GM12878 (cell line): ENCODE data around the gene FBXL7. TPM values are rescaled to one million over a fixed set of nuclear protein-coding genes. Genes with fewer than 3 reads are reported as not detected.

ENCODE experiments used
- ATAC-seq: fragments of 200-7000 bp; cut with Tn5 transposase; 3 replicates; pipeline ENCODE4 v1.9.1; 2020; ENCODE audit warnings: mild to moderate bottlenecking, moderate library complexity
- BruUV-seq: library from RNA; stranded (reverse); fragments of 400-500 nt; replicated peaks from 2 replicates; lab custom pipeline; 2021; lab: Mats Ljungman, UMichigan
- CTCF ChIA-PET: fragments of 300-600 bp; sonication (Branson Sonifier 250); formaldehyde crosslinking; extraction: SDS; loops from one replicate; lab custom pipeline; 2021; ENCODE audit warnings: inconsistent platforms; lab: Yijun Ruan, JAX
- POLR2A ChIA-PET: fragments of 350-600 bp; formaldehyde crosslinking; extraction: SDS; loops from one replicate; lab custom pipeline; 2021; ENCODE audit warnings: inconsistent platforms; lab: Charles Lee
- RAD21 ChIA-PET: fragments of 300-600 bp; sonication (Branson Sonifier 250); formaldehyde crosslinking; loops from one replicate; lab custom pipeline; 2023; ENCODE audit warnings: antibody characterized with exemption; ENCODE audit not compliant: unreplicated experiment; lab: Charles Lee
- SMC1A ChIA-PET: fragments of 300-600 bp; sonication (Branson Sonifier 250); formaldehyde crosslinking; loops from one replicate; lab custom pipeline; 2023; ENCODE audit not compliant: unreplicated experiment, uncharacterized antibody; lab: Charles Lee
- DNase-seq: peaks from one replicate; pipeline ENCODE4 v3.0.0-alpha.2; 2011; ENCODE audit warnings: low read depth, low spot score
- FAIRE-seq: peaks from 3 replicates; lab custom pipeline; 2011; peaks lifted over from hg19 to GRCh38; lab: Jason Lieb, UNC
- H2AFZ ChIP-seq: 2 replicates; pipeline ENCODE4 v1.6.0; 2011; ENCODE audit warnings: low read depth, low read length, control low read depth; ENCODE audit not compliant: control insufficient read depth
- H3K27ac ChIP-seq: 2 replicates; pipeline ENCODE4 v1.5.1; 2011; ENCODE audit warnings: control low read depth; ENCODE audit not compliant: control insufficient read depth, insufficient read depth
- H3K27me3 ChIP-seq, 2 experiments: replicated peaks in 1 of 2; 2 replicates each; pipeline versions ENCODE4 v1.6.0 to v1.6.1; 2011; ENCODE audit warnings: low read length in 1 of 2; ENCODE audit not compliant: control insufficient read depth in 2 of 2, insufficient read depth in 2 of 2
- H3K36me3 ChIP-seq, 2 experiments: 2 replicates each; pipeline ENCODE4 v1.5.1; 2011; ENCODE audit warnings: low read length in 1 of 2; ENCODE audit not compliant: control insufficient read depth in 2 of 2, insufficient read depth in 2 of 2
- H3K4me1 ChIP-seq: 2 replicates; pipeline ENCODE4 v1.6.1; 2011; ENCODE audit warnings: mild to moderate bottlenecking, low read length, moderate library complexity, mixed read lengths; ENCODE audit not compliant: control insufficient read depth, insufficient read depth
- H3K4me2 ChIP-seq: 2 replicates; pipeline ENCODE4 v1.6.0; 2011; ENCODE audit warnings: control low read depth; ENCODE audit not compliant: control insufficient read depth, insufficient read depth
- H3K4me3 ChIP-seq: fragments of 200-600 bp; sonication (generic); 2 replicates; pipeline ENCODE4 v1.5.1; 2016
- H3K79me2 ChIP-seq: 2 replicates; pipeline ENCODE4 v1.6.0; 2011; ENCODE audit warnings: low read length; ENCODE audit not compliant: control insufficient read depth, insufficient read depth
- H3K9ac ChIP-seq: 2 replicates; pipeline ENCODE4 v1.8.0; 2011; ENCODE audit warnings: low read length, control low read depth, mixed read lengths; ENCODE audit not compliant: control insufficient read depth, insufficient read depth
- H3K9me3 ChIP-seq: replicated peaks from 3 replicates; pipeline ENCODE4 v1.5.1; 2011; ENCODE audit warnings: mild to moderate bottlenecking, low read length; ENCODE audit not compliant: control insufficient read depth, insufficient read depth
- H4K20me1 ChIP-seq: 2 replicates; pipeline ENCODE4 v1.6.0; 2011; ENCODE audit not compliant: control insufficient read depth, insufficient read depth
- BACH1 ChIP-seq: fragments of 450-650 bp; IDR thresholded peaks from 2 replicates; pipeline ENCODE4 v1.6.1; 2017; ENCODE audit warnings: mild to moderate bottlenecking, borderline replicate concordance
- CBX3 ChIP-seq: fragments of 200-600 bp; sonication (generic); IDR thresholded peaks from 2 replicates; pipeline ENCODE4 v1.6.1; 2016; ENCODE audit warnings: low read depth, borderline replicate concordance
- CEBPB ChIP-seq, 2 experiments: fragments of 150-350 bp in 1 of 2; IDR thresholded peaks; 2 replicates each; pipeline ENCODE4 v1.6.1; 2012 to 2014; ENCODE audit warnings: low read depth in 2 of 2, low read length in 2 of 2, borderline replicate concordance in 1 of 2, inconsistent platforms in 1 of 2
- CHD2 ChIP-seq: IDR thresholded peaks from 2 replicates; pipeline ENCODE4 v1.6.1; 2011; ENCODE audit warnings: low read depth, low read length, improper control_type of control experiment, borderline replicate concordance
- CREB1 ChIP-seq: IDR thresholded peaks from 2 replicates; pipeline ENCODE4 v1.6.1; 2012; ENCODE audit warnings: low read depth, mild to moderate bottlenecking, inconsistent platforms
- DPF2 ChIP-seq: fragments of 450-650 bp; IDR thresholded peaks from 2 replicates; pipeline ENCODE4 v1.6.1; 2017; ENCODE audit warnings: mild to moderate bottlenecking
- EED ChIP-seq: sonication (generic); IDR thresholded peaks from 2 replicates; pipeline ENCODE4 v1.6.1; 2016; ENCODE audit warnings: antibody characterized with exemption, low read depth
- EP300 ChIP-seq, 2 experiments: fragments of 150-350 bp in 1 of 2; IDR thresholded peaks; 2 replicates each; pipeline ENCODE4 v1.6.1; 2011 to 2012; ENCODE audit warnings: low read depth in 2 of 2, low read length in 2 of 2, borderline replicate concordance in 1 of 2, improper control_type of control experiment in 1 of 2, inconsistent platforms in 1 of 2; ENCODE audit not compliant: control insufficient read depth in 1 of 2
- EZH2 ChIP-seq: IDR thresholded peaks from 2 replicates; pipeline ENCODE4 v1.6.1; 2012; ENCODE audit warnings: low read depth, mild to moderate bottlenecking, control low read depth, inconsistent platforms, low read length, borderline replicate concordance; ENCODE audit not compliant: control insufficient read depth
- FOXK2 ChIP-seq: fragments of 450-650 bp; IDR thresholded peaks from 2 replicates; pipeline ENCODE4 v1.6.1; 2017; ENCODE audit warnings: mild to moderate bottlenecking, moderate library complexity
- KDM1A ChIP-seq: fragments of 200-600 bp; sonication (generic); IDR thresholded peaks from 2 replicates; pipeline ENCODE4 v1.6.1; 2016; ENCODE audit warnings: borderline replicate concordance
- MTA2 ChIP-seq: fragments of 450-650 bp; IDR thresholded peaks from 2 replicates; pipeline ENCODE4 v1.6.1; 2016; ENCODE audit warnings: low read depth, mild to moderate bottlenecking, moderate library complexity
- MYC ChIP-seq: IDR thresholded peaks from 2 replicates; pipeline ENCODE4 v1.6.1; 2011; ENCODE audit warnings: mild to moderate bottlenecking, low read length, moderate library complexity, inconsistent platforms; ENCODE audit not compliant: insufficient read depth, insufficient replicate concordance, insufficient read length, severe bottlenecking
- NR2C2 ChIP-seq: IDR thresholded peaks from 2 replicates; pipeline ENCODE4 v1.6.1; 2011; ENCODE audit warnings: borderline replicate concordance, low read depth; ENCODE audit not compliant: control insufficient read depth, insufficient read length
- POLR2A ChIP-seq: IDR thresholded peaks from 2 replicates; pipeline ENCODE4 v1.6.1; 2011; ENCODE audit warnings: low read depth, mild to moderate bottlenecking, low read length
- RFX5 ChIP-seq: IDR thresholded peaks from 2 replicates; pipeline ENCODE4 v1.6.1; 2011; ENCODE audit warnings: low read depth, low read length, improper control_type of control experiment
- SIN3A ChIP-seq: IDR thresholded peaks from 2 replicates; pipeline ENCODE4 v1.6.1; 2012; ENCODE audit warnings: low read depth, low read length, improper control_type of control experiment
- STAT1 ChIP-seq: fragments of 450-650 bp; conservative IDR thresholded peaks from 2 replicates; pipeline ENCODE4 v1.6.1; 2014; ENCODE audit warnings: antibody characterized with exemption, mild to moderate bottlenecking
- SUZ12 ChIP-seq: fragments of 200-600 bp; sonication (generic); IDR thresholded peaks from one replicate; pipeline ENCODE4 v1.6.1; 2018; ENCODE audit warnings: antibody characterized with exemption, mild to moderate bottlenecking; ENCODE audit not compliant: unreplicated experiment
- USF2 ChIP-seq: IDR thresholded peaks from 2 replicates; pipeline ENCODE4 v1.6.1; 2011; ENCODE audit warnings: low read depth, low read length, improper control_type of control experiment, borderline replicate concordance
- WGBS: methylation state at CpG from one replicate; pipeline ENCODE4 v1.1.6; 2016; ENCODE audit warnings: low lambda C conversion rate; ENCODE audit not compliant: insufficient replicate concordance, insufficient coverage; ENCODE audit errors: missing lambda C conversion rate; 5-methylcytosine and 5-hydroxymethylcytosine counted together
- in situ Hi-C: fragments of 300-500 bp; cut with MboI; formaldehyde crosslinking; loops from 9 replicates; pipeline ENCODE4 v1.14.3; 2018; ENCODE audit warnings: mixed read lengths
- intact Hi-C: fragments of 100-400 bp; cut with micrococcal nuclease; formaldehyde crosslinking; loops from one replicate; pipeline ENCODE4 v1.14.2; 2022; ENCODE audit not compliant: unreplicated experiment
- polyA plus RNA-seq, 11 experiments: library from polyadenylated mRNA; depleted of rRNA in 4 of 11; unstranded in 6 of 11; stranded (reverse) in 5 of 11; fragments of >200 nt; fragmentation: Nextera tagmentation in 4 of 11; fragmentation: Illumina TruSeq in 1 of 11; extraction: Ambion mirVana in 4 of 11; extraction: Trizol in 1 of 11; gene quantifications; 1 replicate in 1 of 11; 2 replicates in 10 of 11; pipeline versions ENCODE4 v1.2.1 to v1.2.3, GENCODE V29; 2011 to 2016; ENCODE audit warnings: inconsistent platforms in 2 of 11, missing spikeins in 2 of 11, low read depth in 1 of 11
- total RNA-seq, 4 experiments: library from RNA; depleted of rRNA in 3 of 4; stranded (reverse); fragments of >200 nt in 3 of 4; fragmentation: Illumina TruSeq in 1 of 4; extraction: Trizol in 1 of 4; gene quantifications; 2 replicates each; pipeline versions ENCODE4 v1.2.1 to v1.2.3, GENCODE V29; 2013 to 2021

The FBXL7 gene
- total and polyA plus RNA-seq, 10 of the 15 experiments (the other 5 are each of a cell fraction or from before 2014, with no cell fraction given): 0.03 to 0.44 (median 0.16) TPM

- no peak overlapping the region for H2AFZ ChIP-seq
- ChIA-PET SMC1A (no interaction called here), POLR2A (no interaction called here), CTCF (no interaction called here), RAD21 (no interaction called here)
- no peak overlapping the region for H3K4me3 ChIP-seq
- no peak overlapping the region for H3K27ac ChIP-seq
- no TSS peak for BruUV-seq
- intact Hi-C loops: no loop called here
- in situ Hi-C loops: no loop called here
- no peaks in the 10 kb centered on the region for H3K36me3 ChIP-seq
- H3K9ac ChIP-seq: no peak overlapping the region
- H3K9me3 ChIP-seq: no peaks in the 10 kb centered on the region
- no peaks in the 10 kb centered on the region for H3K27me3 ChIP-seq
- ATAC-seq: no peak
- no peak for FAIRE-seq
- 32% methylated on average over 8 of the region's 8 CpGs for WGBS
- TF ChIP-seq USF2 (no peak), EZH2 (no peak), POLR2A (no peak), SIN3A (no peak), CHD2 (no peak), MTA2 (no peak), MYC (no peak), BACH1 (no peak), NR2C2 (no peak), CREB1 (no peak), EED (no peak), KDM1A (no peak), STAT1 (no peak), EP300 (IDR thresholded peaks at IDR 0.05; ENCODE audit: borderline replicate concordance in 1 of 2, control insufficient read depth in 1 of 2, low read depth in 2 of 2, low read length in 2 of 2) (no peak), CBX3 (no peak), DPF2 (no peak), SUZ12 (no peak), CEBPB (IDR thresholded peaks at IDR 0.05; ENCODE audit: borderline replicate concordance in 1 of 2, low read depth in 2 of 2, low read length in 2 of 2) (no peak), RFX5 (no peak), FOXK2 (no peak)
- H3K79me2 ChIP-seq: no peaks in the 10 kb centered on the region
- no peak for DNase-seq
- H4K20me1 ChIP-seq: no peaks in the 10 kb centered on the region
- no peak overlapping the region for H3K4me2 ChIP-seq
- H3K4me1 ChIP-seq: no peaks in the 10 kb centered on the region
Measured at GRCh38 chr5:15737036-15737821, 237.2 kb downstream of the FBXL7 start.
